NOMO-1 treated with dmso at 0.1 percent for 144 hours (cell line): ENCODE data around the gene TIGD3.
"Not testable (repeated sequence)": the region's sequence is repeated elsewhere in the genome, so short reads cannot be mapped to it uniquely, and the experiment has no call there.

Experiments used
- DNase-seq: peaks from one replicate; lab custom pipeline; 2025; ENCODE audit not compliant: unreplicated experiment; lab: John Stamatoyannopoulos, UW

TIGD3 gene

GRCh38 chr11:65325435-65325834 is 29.1 kb upstream of the TIGD3 start:
- DNase-seq, result no peak

GRCh38 chr11:65327021-65327420 is 27.5 kb upstream of the TIGD3 start:
- DNase-seq, result no peak

- peak; percentile 57 for DNase-seq
Measured at GRCh38 chr11:65329478-65329877, 25.1 kb upstream of the TIGD3 start.

GRCh38 chr11:65329944-65330403 is 24.6 kb upstream of the TIGD3 start:
- DNase-seq, result peak; percentile 75

- no peak for DNase-seq
Measured at GRCh38 chr11:65330544-65330943, 24.0 kb upstream of the TIGD3 start.

GRCh38 chr11:65332591-65332990 is 22.0 kb upstream of the TIGD3 start:
- DNase-seq, result not testable (repeated sequence)

GRCh38 chr11:65334696-65335295 is 19.8 kb upstream of the TIGD3 start:
- DNase-seq, result no peak

- no peak for DNase-seq
Measured at GRCh38 chr11:65338676-65339075, 15.9 kb upstream of the TIGD3 start.

- DNase-seq, result no peak
Measured at GRCh38 chr11:65340226-65340625, 14.3 kb upstream of the TIGD3 start.

- DNase-seq, result no peak
Measured at GRCh38 chr11:65341856-65342255, 12.7 kb upstream of the TIGD3 start.

- no peak for DNase-seq
Measured at GRCh38 chr11:65351511-65351910, 3.0 kb upstream of the TIGD3 start.

GRCh38 chr11:65352783-65353182 is 1.8 kb upstream of the TIGD3 start:
- no peak for DNase-seq

- no peak for DNase-seq
Measured at GRCh38 chr11:65353376-65353775, 1.2 kb upstream of the TIGD3 start.

GRCh38 chr11:65353900-65354264 is 669 bp upstream of the TIGD3 start:
- no peak for DNase-seq

- DNase-seq, result peak; percentile 54
Measured at GRCh38 chr11:65355013-65355775, 643 bp downstream of the TIGD3 start.

- DNase-seq, result no peak
Measured at GRCh38 chr11:65355776-65356393, 1.3 kb downstream of the TIGD3 start.

- no peak for DNase-seq
Measured at GRCh38 chr11:65356394-65356972, 1.9 kb downstream of the TIGD3 start.

- DNase-seq, result no peak
Measured at GRCh38 chr11:65357856-65358356, 3.4 kb downstream of the TIGD3 start.

- DNase-seq, result peak; percentile 52
Measured at GRCh38 chr11:65362320-65362931, 7.9 kb downstream of the TIGD3 start.

GRCh38 chr11:65362966-65363365 is 8.4 kb downstream of the TIGD3 start:
- DNase-seq, result no peak

GRCh38 chr11:65363770-65364169 is 9.2 kb downstream of the TIGD3 start:
- DNase-seq, result no peak
